HepG2 (cell line): ENCODE data around the gene CAD. TPM values are rescaled to one million over a fixed set of nuclear protein-coding genes. Genes with fewer than 3 reads are reported as not detected.

Experiments
- E2F1 ChIP-seq: sonication (generic); formaldehyde crosslinking; IDR thresholded peaks from 2 replicates; pipeline ENCODE4 v1.5.0; 2020; ENCODE audit warnings: missing genetic modification reagents
- GPBP1L1 ChIP-seq: sonication (generic); formaldehyde crosslinking; IDR thresholded peaks from 2 replicates; pipeline ENCODE4 v1.5.0; 2020; ENCODE audit warnings: mild to moderate bottlenecking, missing genetic modification reagents
- HOXA9 ChIP-seq: sonication (generic); formaldehyde crosslinking; IDR thresholded peaks from 2 replicates; pipeline ENCODE4 v1.8.1; 2022; ENCODE audit warnings: missing genetic modification reagents, mild to moderate bottlenecking, moderate library complexity, borderline replicate concordance
- KDM3A ChIP-seq: IDR thresholded peaks from 2 replicates; pipeline ENCODE4 v1.6.1; 2018; ENCODE audit warnings: low read depth, missing compliant biosample characterization
- MLLT10 ChIP-seq: sonication (generic); formaldehyde crosslinking; IDR thresholded peaks from 2 replicates; pipeline ENCODE4 v1.4.0; 2020; ENCODE audit warnings: missing genetic modification reagents
- MLXIP ChIP-seq: sonication (generic); formaldehyde crosslinking; IDR thresholded peaks from 2 replicates; pipeline ENCODE4 v1.9.0; 2021; ENCODE audit warnings: missing genetic modification reagents, borderline replicate concordance
- NRL ChIP-seq: sonication (generic); formaldehyde crosslinking; IDR thresholded peaks from 2 replicates; pipeline ENCODE4 v1.5.0; 2020; ENCODE audit warnings: missing genetic modification reagents, mild to moderate bottlenecking, moderate library complexity, borderline replicate concordance
- SAFB2 ChIP-seq: sonication (generic); formaldehyde crosslinking; IDR thresholded peaks from 2 replicates; pipeline ENCODE4 v1.5.1; 2020; ENCODE audit warnings: missing genetic modification reagents, low read depth, mild to moderate bottlenecking, borderline replicate concordance
- SNRNP70 ChIP-seq: fragments of 200-400 bp; formaldehyde crosslinking; IDR thresholded peaks from 2 replicates; pipeline ENCODE4 v1.6.1; 2017; ENCODE audit warnings: mild to moderate bottlenecking, low read depth, low read length, moderate library complexity
- TCF7L2 ChIP-seq: IDR thresholded peaks from 2 replicates; pipeline ENCODE4 v1.6.1; 2011; ENCODE audit warnings: mild to moderate bottlenecking, low read depth, low read length, moderate library complexity
- ZBTB1 ChIP-seq: sonication (generic); formaldehyde crosslinking; IDR thresholded peaks from 2 replicates; pipeline ENCODE4 v1.4.0; 2020; ENCODE audit warnings: missing genetic modification reagents, borderline replicate concordance
- ZNF124 ChIP-seq: sonication (generic); formaldehyde crosslinking; IDR thresholded peaks from 2 replicates; pipeline ENCODE4 v1.4.0; 2020; ENCODE audit warnings: missing genetic modification reagents
- ZNF263 ChIP-seq: sonication (generic); formaldehyde crosslinking; IDR thresholded peaks from 2 replicates; pipeline ENCODE4 v1.4.0; 2020; ENCODE audit warnings: missing genetic modification reagents
- ZNF460 ChIP-seq: sonication (generic); formaldehyde crosslinking; IDR thresholded peaks from 2 replicates; pipeline ENCODE4 v1.5.1; 2020; ENCODE audit warnings: missing genetic modification reagents, mild to moderate bottlenecking, borderline replicate concordance
- ZNF510 ChIP-seq: sonication (generic); formaldehyde crosslinking; IDR thresholded peaks from 2 replicates; pipeline ENCODE4 v1.4.0; 2020; ENCODE audit warnings: low read depth, mild to moderate bottlenecking, missing genetic modification reagents
- ZNF607 ChIP-seq: sonication (generic); formaldehyde crosslinking; IDR thresholded peaks from 2 replicates; pipeline ENCODE4 v1.5.1; 2020; ENCODE audit warnings: missing genetic modification reagents, mild to moderate bottlenecking, borderline replicate concordance
- ZNF687 ChIP-seq: sonication (generic); formaldehyde crosslinking; IDR thresholded peaks from 2 replicates; pipeline ENCODE4 v1.5.1; 2020; ENCODE audit warnings: mild to moderate bottlenecking, missing genetic modification reagents, moderate library complexity
- ZNF724P ChIP-seq: sonication (generic); formaldehyde crosslinking; IDR thresholded peaks from 2 replicates; pipeline ENCODE4 v1.8.0; 2022; ENCODE audit warnings: missing genetic modification reagents, borderline replicate concordance
- polyA plus RNA-seq, 8 experiments: library from polyadenylated mRNA; depleted of rRNA in 3 of 8; stranded (reverse) in 7 of 8; unstranded in 1 of 8; fragments of >200 nt; fragmentation: Illumina TruSeq in 4 of 8; extraction: Trizol in 4 of 8; gene quantifications; 2 replicates each; pipeline versions ENCODE4 v1.2.1 to v1.2.3, GENCODE V29; 2011 to 2016; ENCODE audit warnings: low read depth in 4 of 8, missing spikeins in 1 of 8, mixed read lengths in 1 of 8; ENCODE audit not compliant: insufficient read depth in 1 of 8
- total RNA-seq, 5 experiments: library from RNA; depleted of rRNA; stranded (reverse); fragments of >200 nt; fragmentation: Illumina TruSeq; extraction: Trizol; gene quantifications; 2 replicates each; pipeline ENCODE4 v1.2.3, GENCODE V29; 2016; ENCODE audit warnings: low read depth in 1 of 5

CAD gene
- total and polyA plus RNA-seq, 2 of the 13 experiments (the other 11 are each of a cell fraction or from before 2014, with no cell fraction given), result 21.7 to 37.0 TPM

GRCh38 chr2:27217173-27218121 is at the start of gene CAD (continued):
- peak; percentile 86 for TF ChIP-seq NRL (CRISPR knock-in tag)
- no peak for TF ChIP-seq SNRNP70
- TF ChIP-seq ZNF263 (CRISPR knock-in tag), result peak; percentile 66; the same call in 1 of the 2 replicates
- TF ChIP-seq ZNF510 (CRISPR knock-in tag), result no peak
- no peak for TF ChIP-seq ZNF607 (CRISPR knock-in tag)
- no peak for TF ChIP-seq ZNF124 (CRISPR knock-in tag)
- TF ChIP-seq MLXIP, result no peak
- no peak; the same call in 1 of the 2 replicates for TF ChIP-seq HOXA9 (CRISPR knock-in tag)
- no peak for TF ChIP-seq TCF7L2
- peak; percentile 98 for TF ChIP-seq ZNF687 (CRISPR knock-in tag)
- no peak for TF ChIP-seq ZNF460 (CRISPR knock-in tag)
- 0 out of 2 replicates have a peak, but pooled peaks have one; percentile 28 for TF ChIP-seq KDM3A
- no peak for TF ChIP-seq MLLT10 (CRISPR knock-in tag)
- no peak for TF ChIP-seq ZNF724P (CRISPR knock-in tag)
- TF ChIP-seq E2F1 (CRISPR knock-in tag), result peak; percentile 41; the same call in 1 of the 2 replicates
- no peak for TF ChIP-seq GPBP1L1 (CRISPR knock-in tag)
- TF ChIP-seq ZBTB1 (CRISPR knock-in tag), result no peak
- 0 out of 2 replicates have a peak, but pooled peaks have one; percentile 54 for TF ChIP-seq SAFB2 (CRISPR knock-in tag)
